ENCODE results near the gene FDXR.

Gene FDXR

GRCh38 chr17:74898376-74898946, 25.7 kb upstream of the FDXR start:
- DNase-seq: no peak

- DNase-seq: no peak
These were observed 21.3 kb upstream of the FDXR start for GRCh38 chr17:74893936-74894671.

GRCh38 chr17:74892974-74893911, 20.4 kb upstream of the FDXR start, which contains the start of gene FADS6:
Gene FADS6, minus strand, starts transcription at chr17:74893633. Its CDS starts 38 bp downstream, at chr17:74893595.
- no peak for DNase-seq

- DNase-seq: no peak
These were observed 19.4 kb upstream of the FDXR start for GRCh38 chr17:74892013-74892841.

DNA sequence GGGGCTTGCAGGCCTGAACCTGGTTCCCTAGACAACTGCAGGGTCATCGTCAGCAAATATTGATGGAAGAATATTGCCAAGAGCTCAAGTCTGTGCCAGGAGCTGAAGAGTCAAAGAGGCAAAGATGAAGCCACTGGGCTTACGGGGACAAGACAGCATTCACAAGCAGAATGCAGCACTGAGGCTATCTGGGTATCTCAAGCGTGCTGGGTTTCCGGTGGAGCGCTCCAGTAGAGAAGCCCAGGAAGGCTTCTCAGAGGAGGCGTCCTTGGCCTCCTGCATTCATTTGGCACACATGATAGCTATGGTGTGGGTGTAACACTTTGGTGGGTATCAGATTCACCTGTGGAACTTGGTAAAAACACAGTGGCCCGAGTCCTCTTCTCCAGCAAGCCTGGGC, 17.8 kb upstream of the FDXR start:
- no peak for DNase-seq

DNA sequence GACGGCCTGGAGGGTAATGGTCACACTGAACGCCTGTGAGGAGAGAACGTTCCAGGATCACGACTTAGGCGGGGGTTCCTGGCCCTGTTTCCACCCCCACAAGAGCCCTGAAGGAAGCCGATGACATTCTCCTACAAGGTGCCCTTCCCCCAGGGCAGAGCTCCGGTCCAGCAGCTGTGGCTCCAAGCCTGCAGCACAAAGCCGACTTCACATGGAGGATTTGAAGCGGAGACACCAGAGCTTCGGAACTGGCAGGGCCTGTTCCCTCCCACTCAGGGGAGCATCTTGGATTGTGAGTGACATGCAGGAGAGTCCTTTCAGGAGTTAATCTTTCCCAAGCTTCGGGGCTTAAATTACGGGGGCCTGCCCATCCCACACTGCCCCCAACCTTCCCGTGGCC, 15.7 kb upstream of the FDXR start:
- DNase-seq: no peak

- DNase-seq: no peak
These were observed 10.5 kb upstream of the FDXR start for GRCh38 chr17:74883241-74883745.

- DNase-seq: no peak
These were observed 9.9 kb upstream of the FDXR start for GRCh38 chr17:74882517-74883240.

DNA sequence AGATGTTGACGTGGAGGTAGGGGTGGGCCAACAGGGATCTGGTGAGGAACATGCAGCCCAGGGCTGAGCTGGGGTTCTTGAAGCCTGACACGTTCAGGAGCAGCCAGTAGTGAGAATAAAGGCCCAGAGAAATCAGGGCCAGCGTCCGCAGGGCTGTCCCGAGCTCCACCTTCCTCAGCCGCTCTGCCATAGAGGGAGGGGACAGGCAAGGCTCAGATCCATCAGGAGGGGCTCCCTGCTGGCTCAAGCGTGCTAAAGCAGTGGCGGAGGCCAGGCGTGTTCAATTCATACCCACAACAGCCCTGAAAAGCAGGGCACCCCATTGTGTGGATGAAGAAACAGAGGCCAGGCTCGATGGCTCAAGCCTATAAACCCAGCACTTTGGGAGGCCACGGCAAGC, 8.3 kb upstream of the FDXR start:
- DNase-seq: no peak

DNA sequence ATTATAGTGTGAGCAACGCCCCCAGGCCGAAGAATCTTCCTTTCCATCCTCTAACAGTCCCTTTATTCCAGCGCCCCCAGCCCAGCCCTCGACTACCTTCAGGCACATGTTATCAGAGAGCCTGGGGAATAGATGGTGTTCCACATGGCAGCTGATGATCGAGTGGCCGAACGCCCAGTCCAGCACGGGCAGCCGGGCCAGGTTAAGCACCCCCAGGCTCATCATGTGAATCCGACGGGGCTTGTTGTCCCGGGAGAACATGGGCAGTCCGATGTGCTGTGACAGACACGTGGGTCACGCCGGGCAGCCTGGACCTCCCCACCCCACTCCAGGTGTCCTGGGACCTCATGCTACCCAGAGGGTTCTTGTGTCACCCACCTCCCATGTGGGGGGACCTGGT, 6.5 kb upstream of the FDXR start:
- DNase-seq: no peak

GRCh38 chr17:74878658-74879057, 5.9 kb upstream of the FDXR start:
- no peak for DNase-seq

DNA sequence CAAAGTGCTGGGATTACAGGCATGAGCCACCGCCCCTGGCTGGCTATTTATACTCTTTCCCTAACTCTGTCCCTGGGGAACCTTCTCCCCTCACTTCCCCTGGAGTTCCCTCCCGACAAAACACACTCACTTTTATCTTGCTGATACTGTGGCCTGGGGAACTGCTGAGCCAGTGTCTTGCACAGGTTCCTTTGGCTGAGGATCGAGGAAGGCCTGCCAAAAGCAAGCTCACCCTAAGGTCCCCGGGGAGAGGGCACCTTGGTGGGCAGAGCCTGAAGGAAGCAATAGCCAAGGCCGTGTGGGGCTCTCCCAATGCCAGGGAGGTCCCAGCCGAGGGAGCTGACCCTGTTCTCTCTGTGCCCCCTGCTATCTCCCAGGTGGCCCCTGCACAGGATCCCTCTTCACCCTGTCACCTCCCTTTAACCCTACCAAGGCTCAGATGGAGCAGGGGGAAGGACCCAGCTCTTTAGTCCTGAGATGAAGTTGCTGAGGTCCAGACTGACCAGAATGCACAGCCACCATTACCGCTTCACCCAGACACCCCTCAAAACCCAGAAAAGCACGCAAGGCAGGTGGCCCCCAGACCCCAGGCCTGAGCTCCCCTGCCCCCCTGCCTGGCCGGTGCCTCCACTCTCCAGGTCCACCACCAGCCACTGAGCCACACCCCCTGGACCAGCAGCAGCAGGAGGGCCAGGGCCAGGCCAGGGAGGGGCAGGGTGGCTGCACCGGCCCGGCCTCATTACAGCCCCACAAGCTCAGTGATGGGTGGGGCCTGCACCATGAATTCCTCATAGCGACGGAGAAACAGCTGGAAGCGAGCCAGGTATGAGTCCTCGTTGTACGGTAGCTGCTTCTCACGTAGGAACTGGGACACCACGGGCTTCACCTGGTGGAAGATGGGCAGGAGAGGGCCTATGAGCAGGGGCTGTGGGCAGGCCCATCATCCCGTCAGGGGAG, 5.1 kb upstream of the FDXR start:
- no peak for DNase-seq

GRCh38 chr17:74875977-74876593, 3.3 kb upstream of the FDXR start:
- DNase-seq: no peak

GRCh38 chr17:74875155-74875976, 2.6 kb upstream of the FDXR start:
- no peak for DNase-seq

- DNase-seq: no peak
These were observed 1.8 kb upstream of the FDXR start for GRCh38 chr17:74874615-74875037.

- DNase-seq: no peak
These were observed 1.2 kb upstream of the FDXR start for GRCh38 chr17:74873874-74874614.

DNA sequence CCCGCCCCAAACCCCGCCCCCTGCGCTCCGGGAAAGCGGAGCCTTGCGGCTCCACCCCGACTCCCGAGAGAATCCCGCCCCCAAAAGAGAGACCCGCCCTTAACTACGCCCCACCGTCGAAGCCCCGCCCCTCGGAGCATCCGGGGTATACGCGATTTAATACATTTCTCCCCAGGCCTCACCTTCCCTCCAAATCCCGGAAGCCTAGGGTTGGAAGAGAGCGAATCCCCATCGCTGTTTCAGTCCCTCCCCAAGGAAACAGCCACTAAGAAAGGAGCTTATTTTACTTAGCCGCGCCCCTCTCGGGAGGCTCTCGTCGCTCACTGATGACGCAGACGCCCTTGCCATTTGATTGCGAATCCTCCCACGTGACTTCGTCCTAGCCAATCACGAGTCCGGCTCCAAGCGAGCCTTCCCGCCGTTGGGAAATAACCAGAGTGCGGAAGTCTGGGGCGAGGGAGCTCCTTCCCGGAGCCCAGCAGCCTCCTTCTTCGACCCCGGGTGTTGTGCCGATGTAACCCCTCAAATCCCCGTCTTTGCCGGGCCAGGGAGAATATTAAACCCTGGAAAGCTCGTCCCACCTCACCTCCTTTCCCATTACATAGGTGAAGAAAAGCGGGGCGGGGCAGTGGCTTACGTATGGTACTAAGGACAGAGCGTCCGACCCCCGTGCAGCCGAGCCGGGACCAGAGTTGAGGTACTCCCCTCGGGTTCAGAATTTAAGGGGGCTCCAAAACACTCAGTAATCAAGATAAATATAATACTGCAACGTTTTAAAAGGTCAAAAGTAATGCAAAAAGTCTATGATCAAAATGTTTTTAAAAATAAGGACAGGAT, 461 bp upstream of the FDXR start:
- peak; percentile 100 for DNase-seq
